Femur (tissue), 1 donor: Measurements from ENCODE around the gene IMPDH1.
A peak's percentile ranks its signal among the peaks of the same experiment; 100 is the strongest.

Experiments used
- DNase-seq: peaks from one replicate; pipeline ENCODE4 v3.0.0-alpha.2; 2017

The IMPDH1 gene

GRCh38 chr7:128358233-128358632 is 51.5 kb downstream of the IMPDH1 start:
- no peak for DNase-seq

- DNase-seq: no peak
These were observed 52.6 kb downstream of the IMPDH1 start for GRCh38 chr7:128357217-128357613.

GRCh38 chr7:128356546-128357216 is 53.1 kb downstream of the IMPDH1 start:
- DNase-seq: no peak

GRCh38 chr7:128353610-128354009 is 56.2 kb downstream of the IMPDH1 start:
- no peak for DNase-seq

- no peak for DNase-seq
These were observed 56.6 kb downstream of the IMPDH1 start for GRCh38 chr7:128353189-128353588.

- DNase-seq: no peak
These were observed 57.1 kb downstream of the IMPDH1 start for GRCh38 chr7:128352636-128353035.

- DNase-seq: peak; percentile 69
These were observed 57.6 kb downstream of the IMPDH1 start for GRCh38 chr7:128352153-128352537.

GRCh38 chr7:128351296-128352152 is 58.3 kb downstream of the IMPDH1 start:
- no peak for DNase-seq

- DNase-seq: no peak
These were observed 59.0 kb downstream of the IMPDH1 start for GRCh38 chr7:128350708-128351295.

GRCh38 chr7:128349466-128349825 is 60.3 kb downstream of the IMPDH1 start:
- DNase-seq: no peak

- peak; percentile 58 for DNase-seq
These were observed 62.1 kb downstream of the IMPDH1 start for GRCh38 chr7:128347647-128348097.

- DNase-seq: no peak
These were observed 65.4 kb downstream of the IMPDH1 start for GRCh38 chr7:128344431-128344774.

GRCh38 chr7:128343554-128344430 is 66.0 kb downstream of the IMPDH1 start, which contains the start of gene RBM28:
Gene RBM28 (minus strand): TSS chr7:128343908. CDS start chr7:128343793, 115 bp downstream.
- DNase-seq: peak; percentile 94
